MM.1S (cell line): Measurements from ENCODE around the gene NLRC3.

ENCODE experiments used
- CTCF ChIP-seq: fragments of 300-600 bp; sonication (generic); IDR thresholded peaks from 2 replicates; pipeline ENCODE4 v1.5.1; 2016; ENCODE audit warnings: antibody characterized with exemption, low read length, mixed read lengths
- EZH2 ChIP-seq: fragments of 300-600 bp; sonication (generic); optimal IDR thresholded peaks from 2 replicates; pipeline ENCODE3; 2017; ENCODE audit warnings: low read depth, mild to moderate bottlenecking, antibody characterized with exemption, low read length, mixed read lengths

- TF ChIP-seq CTCF (no peak), EZH2 (no peak)
These were observed 30.1 kb downstream of the NLRC3 start for GRCh38 chr16:3546986-3547682.
